ENCODE results near the gene DAAM1. TPM values are rescaled to one million over a fixed set of nuclear protein-coding genes. Genes with fewer than 3 reads are reported as not detected.

The DAAM1 gene
- total RNA-seq, 2 experiments from 2014 or later, result 8.3 to 10.5 TPM

GRCh38 chr14:59356312-59356711 is 167.8 kb downstream of the DAAM1 start:
- DNase-seq, result no peak
- POLR2A ChIA-PET, result no interaction called here
- intact Hi-C loops (cut with micrococcal nuclease), result no loop called here
- no peaks in the 10 kb centered on the region for H3K9me3 Mint-ChIP-seq
- H3K4me3 Mint-ChIP-seq, result no peak overlapping the region
- no peak overlapping the region for H3K27ac Mint-ChIP-seq
- CTCF ChIA-PET, result no interaction called here
- no peaks in the 10 kb centered on the region for H3K27me3 Mint-ChIP-seq
- H3K36me3 Mint-ChIP-seq, result peaks cover 40% of the 10 kb centered on the region
- H3K4me1 Mint-ChIP-seq (ENCODE audit: low read depth), result peaks cover 3% of the 10 kb centered on the region

- intact Hi-C loops (cut with micrococcal nuclease), result no loop called here
- Mint-ChIP-seq H3K9me3 (no peaks in the 10 kb centered on the region), H3K27ac (no peak overlapping the region), H3K27me3 (no peaks in the 10 kb centered on the region), H3K4me1 (ENCODE audit: low read depth) (peaks cover 3% of the 10 kb centered on the region), H3K4me3 (no peak overlapping the region), H3K36me3 (peaks cover 40% of the 10 kb centered on the region)
- CTCF ChIA-PET, result no interaction called here
- DNase-seq, result no peak
- POLR2A ChIA-PET, result no interaction called here
Measured at GRCh38 chr14:59356767-59357166, 168.3 kb downstream of the DAAM1 start.

- no peak overlapping the region for H3K4me3 Mint-ChIP-seq
- no peaks in the 10 kb centered on the region for H3K9me3 Mint-ChIP-seq
- no peak for DNase-seq
- peaks cover 31% of the 10 kb centered on the region for H3K36me3 Mint-ChIP-seq
- intact Hi-C loops (cut with micrococcal nuclease), result no loop called here
- ChIA-PET POLR2A (no interaction called here), CTCF (no interaction called here)
- peaks cover 3% of the 10 kb centered on the region for H3K4me1 Mint-ChIP-seq (ENCODE audit: low read depth)
- H3K27me3 Mint-ChIP-seq, result no peaks in the 10 kb centered on the region
- no peak overlapping the region for H3K27ac Mint-ChIP-seq
Measured at GRCh38 chr14:59358102-59358501, 169.6 kb downstream of the DAAM1 start.

- Mint-ChIP-seq H3K4me3 (no peak overlapping the region), H3K36me3 (peaks cover 29% of the 10 kb centered on the region), H3K9me3 (no peaks in the 10 kb centered on the region), H3K4me1 (ENCODE audit: low read depth) (peaks cover 3% of the 10 kb centered on the region), H3K27ac (no peak overlapping the region), H3K27me3 (no peaks in the 10 kb centered on the region)
- ChIA-PET POLR2A (no interaction called here), CTCF (no interaction called here)
- intact Hi-C loops (cut with micrococcal nuclease), result no loop called here
- no peak for DNase-seq
Measured at GRCh38 chr14:59358784-59359183, 170.3 kb downstream of the DAAM1 start.

- Mint-ChIP-seq H3K36me3 (peaks cover 29% of the 10 kb centered on the region), H3K4me1 (ENCODE audit: low read depth) (peaks cover 3% of the 10 kb centered on the region), H3K9me3 (no peaks in the 10 kb centered on the region), H3K4me3 (no peak overlapping the region), H3K27me3 (no peaks in the 10 kb centered on the region), H3K27ac (no peak overlapping the region)
- ChIA-PET CTCF (no interaction called here), POLR2A (no interaction called here)
- intact Hi-C loops (cut with micrococcal nuclease), result no loop called here
- no peak for DNase-seq
Measured at GRCh38 chr14:59359431-59360124, 171.1 kb downstream of the DAAM1 start.

- no peak for DNase-seq
- ChIA-PET POLR2A (no interaction called here), CTCF (no interaction called here)
- intact Hi-C loops (cut with micrococcal nuclease), result no loop called here
- Mint-ChIP-seq H3K27me3 (no peaks in the 10 kb centered on the region), H3K9me3 (no peaks in the 10 kb centered on the region), H3K4me1 (ENCODE audit: low read depth) (peaks cover 3% of the 10 kb centered on the region), H3K27ac (no peak overlapping the region), H3K4me3 (no peak overlapping the region), H3K36me3 (peaks cover 32% of the 10 kb centered on the region)
Measured at GRCh38 chr14:59360233-59360632, 171.8 kb downstream of the DAAM1 start.

- CTCF ChIA-PET, result no interaction called here
- Mint-ChIP-seq H3K4me1 (ENCODE audit: low read depth) (peaks cover 3% of the 10 kb centered on the region), H3K9me3 (no peaks in the 10 kb centered on the region), H3K27ac (no peak overlapping the region), H3K27me3 (no peaks in the 10 kb centered on the region), H3K4me3 (no peak overlapping the region), H3K36me3 (peaks cover 28% of the 10 kb centered on the region)
- intact Hi-C loops (cut with micrococcal nuclease), result no loop called here
- no peak for DNase-seq
- POLR2A ChIA-PET, result no interaction called here
Measured at GRCh38 chr14:59360923-59361794, 172.7 kb downstream of the DAAM1 start.

GRCh38 chr14:59362513-59362912 is 174.0 kb downstream of the DAAM1 start:
- no peaks in the 10 kb centered on the region for H3K9me3 Mint-ChIP-seq
- no peak overlapping the region for H3K4me3 Mint-ChIP-seq
- POLR2A ChIA-PET, result no interaction called here
- H3K4me1 Mint-ChIP-seq (ENCODE audit: low read depth), result peaks cover 3% of the 10 kb centered on the region
- CTCF ChIA-PET, result no interaction called here
- no peak overlapping the region for H3K27ac Mint-ChIP-seq
- peaks cover 28% of the 10 kb centered on the region for H3K36me3 Mint-ChIP-seq
- no peaks in the 10 kb centered on the region for H3K27me3 Mint-ChIP-seq
- intact Hi-C loops (cut with micrococcal nuclease), result no loop called here
- DNase-seq, result no peak

GRCh38 chr14:59363531-59364226 is 175.2 kb downstream of the DAAM1 start:
- H3K27ac Mint-ChIP-seq, result no peak overlapping the region
- no peaks in the 10 kb centered on the region for H3K27me3 Mint-ChIP-seq
- no peak for DNase-seq
- ChIA-PET CTCF (no interaction called here), POLR2A (no interaction called here)
- intact Hi-C loops (cut with micrococcal nuclease), result no loop called here
- no peaks in the 10 kb centered on the region for H3K9me3 Mint-ChIP-seq
- H3K4me1 Mint-ChIP-seq (ENCODE audit: low read depth), result peaks cover 3% of the 10 kb centered on the region
- no peak overlapping the region for H3K4me3 Mint-ChIP-seq
- peaks cover 29% of the 10 kb centered on the region for H3K36me3 Mint-ChIP-seq

GRCh38 chr14:59370158-59370742 is 181.8 kb downstream of the DAAM1 start:
- no peak overlapping the region for H3K4me3 Mint-ChIP-seq
- H3K27me3 Mint-ChIP-seq, result peaks cover 2% of the 10 kb centered on the region
- DNase-seq, result no peak
- intact Hi-C loops (cut with micrococcal nuclease), result no loop called here
- H3K9me3 Mint-ChIP-seq, result no peaks in the 10 kb centered on the region
- no peak overlapping the region for H3K27ac Mint-ChIP-seq
- ChIA-PET CTCF (no interaction called here), POLR2A (no interaction called here)
- no peaks in the 10 kb centered on the region for H3K4me1 Mint-ChIP-seq (ENCODE audit: low read depth)
- H3K36me3 Mint-ChIP-seq, result peaks cover 10% of the 10 kb centered on the region

GRCh38 chr14:59371771-59372170 is 183.3 kb downstream of the DAAM1 start:
- peaks cover 4% of the 10 kb centered on the region for H3K27me3 Mint-ChIP-seq
- no peak overlapping the region for H3K27ac Mint-ChIP-seq
- intact Hi-C loops (cut with micrococcal nuclease), result no loop called here
- H3K4me1 Mint-ChIP-seq (ENCODE audit: low read depth), result no peaks in the 10 kb centered on the region
- CTCF ChIA-PET, result no interaction called here
- no peak for DNase-seq
- no peak overlapping the region for H3K4me3 Mint-ChIP-seq
- H3K36me3 Mint-ChIP-seq, result peaks cover 10% of the 10 kb centered on the region
- H3K9me3 Mint-ChIP-seq, result no peaks in the 10 kb centered on the region
- POLR2A ChIA-PET, result no interaction called here

- DNase-seq, result no peak
- Mint-ChIP-seq H3K4me1 (ENCODE audit: low read depth) (no peaks in the 10 kb centered on the region), H3K9me3 (no peaks in the 10 kb centered on the region), H3K27ac (no peak overlapping the region), H3K27me3 (peaks cover 4% of the 10 kb centered on the region), H3K36me3 (no peaks in the 10 kb centered on the region), H3K4me3 (no peak overlapping the region)
- POLR2A ChIA-PET, result no interaction called here
- intact Hi-C loops (cut with micrococcal nuclease), result no loop called here
- CTCF ChIA-PET, result no interaction called here
Measured at GRCh38 chr14:59374048-59374447, 185.6 kb downstream of the DAAM1 start.
